GM12878 (cell line): Measurements from ENCODE around the gene RYK. TPM values are rescaled to one million over a fixed set of nuclear protein-coding genes. Genes with fewer than 3 reads are reported as not detected.

Experiments
- ATAC-seq: fragments of 200-7000 bp; cut with Tn5 transposase; 3 replicates; pipeline ENCODE4 v1.9.1; 2020; ENCODE audit warnings: mild to moderate bottlenecking, moderate library complexity
- BruUV-seq: library from RNA; stranded (reverse); fragments of 400-500 nt; replicated peaks from 2 replicates; lab custom pipeline; 2021; lab: Mats Ljungman, UMichigan
- CTCF ChIA-PET: fragments of 300-600 bp; sonication (Branson Sonifier 250); formaldehyde crosslinking; extraction: SDS; loops from one replicate; lab custom pipeline; 2021; ENCODE audit warnings: inconsistent platforms; lab: Yijun Ruan, JAX
- POLR2A ChIA-PET: fragments of 350-600 bp; formaldehyde crosslinking; extraction: SDS; loops from one replicate; lab custom pipeline; 2021; ENCODE audit warnings: inconsistent platforms; lab: Charles Lee
- RAD21 ChIA-PET: fragments of 300-600 bp; sonication (Branson Sonifier 250); formaldehyde crosslinking; loops from one replicate; lab custom pipeline; 2023; ENCODE audit warnings: antibody characterized with exemption; ENCODE audit not compliant: unreplicated experiment; lab: Charles Lee
- SMC1A ChIA-PET: fragments of 300-600 bp; sonication (Branson Sonifier 250); formaldehyde crosslinking; loops from one replicate; lab custom pipeline; 2023; ENCODE audit not compliant: unreplicated experiment, uncharacterized antibody; lab: Charles Lee
- DNase-seq: peaks from one replicate; pipeline ENCODE4 v3.0.0-alpha.2; 2011; ENCODE audit warnings: low read depth, low spot score
- FAIRE-seq: peaks from 3 replicates; lab custom pipeline; 2011; peaks lifted over from hg19 to GRCh38; lab: Jason Lieb, UNC
- H2AFZ ChIP-seq: 2 replicates; pipeline ENCODE4 v1.6.0; 2011; ENCODE audit warnings: low read depth, low read length, control low read depth; ENCODE audit not compliant: control insufficient read depth
- H3K27ac ChIP-seq: 2 replicates; pipeline ENCODE4 v1.5.1; 2011; ENCODE audit warnings: control low read depth; ENCODE audit not compliant: control insufficient read depth, insufficient read depth
- H3K27me3 ChIP-seq, 2 experiments: replicated peaks in 1 of 2; 2 replicates each; pipeline versions ENCODE4 v1.6.0 to v1.6.1; 2011; ENCODE audit warnings: low read length in 1 of 2; ENCODE audit not compliant: control insufficient read depth in 2 of 2, insufficient read depth in 2 of 2
- H3K36me3 ChIP-seq, 2 experiments: 2 replicates each; pipeline ENCODE4 v1.5.1; 2011; ENCODE audit warnings: low read length in 1 of 2; ENCODE audit not compliant: control insufficient read depth in 2 of 2, insufficient read depth in 2 of 2
- H3K4me1 ChIP-seq: 2 replicates; pipeline ENCODE4 v1.6.1; 2011; ENCODE audit warnings: mild to moderate bottlenecking, low read length, moderate library complexity, mixed read lengths; ENCODE audit not compliant: control insufficient read depth, insufficient read depth
- H3K4me2 ChIP-seq: 2 replicates; pipeline ENCODE4 v1.6.0; 2011; ENCODE audit warnings: control low read depth; ENCODE audit not compliant: control insufficient read depth, insufficient read depth
- H3K4me3 ChIP-seq: fragments of 200-600 bp; sonication (generic); 2 replicates; pipeline ENCODE4 v1.5.1; 2016
- H3K79me2 ChIP-seq: 2 replicates; pipeline ENCODE4 v1.6.0; 2011; ENCODE audit warnings: low read length; ENCODE audit not compliant: control insufficient read depth, insufficient read depth
- H3K9ac ChIP-seq: 2 replicates; pipeline ENCODE4 v1.8.0; 2011; ENCODE audit warnings: low read length, control low read depth, mixed read lengths; ENCODE audit not compliant: control insufficient read depth, insufficient read depth
- H3K9me3 ChIP-seq: replicated peaks from 3 replicates; pipeline ENCODE4 v1.5.1; 2011; ENCODE audit warnings: mild to moderate bottlenecking, low read length; ENCODE audit not compliant: control insufficient read depth, insufficient read depth
- H4K20me1 ChIP-seq: 2 replicates; pipeline ENCODE4 v1.6.0; 2011; ENCODE audit not compliant: control insufficient read depth, insufficient read depth
- ASH2L ChIP-seq: fragments of 300-600, 200-600 bp; sonication (generic); IDR thresholded peaks from 2 replicates; pipeline ENCODE4 v1.6.1; 2017; ENCODE audit warnings: low read depth, mild to moderate bottlenecking, borderline replicate concordance
- DPF2 ChIP-seq: fragments of 450-650 bp; IDR thresholded peaks from 2 replicates; pipeline ENCODE4 v1.6.1; 2017; ENCODE audit warnings: mild to moderate bottlenecking
- EGR1 ChIP-seq, 2 experiments: IDR thresholded peaks; 1 replicate in 1 of 2; 2 replicates in 1 of 2; pipeline ENCODE4 v1.6.1; 2011 to 2012; ENCODE audit warnings: low read depth in 2 of 2, low read length in 2 of 2, borderline replicate concordance in 1 of 2, mild to moderate bottlenecking in 1 of 2, moderate library complexity in 1 of 2
- JUND ChIP-seq: IDR thresholded peaks from 2 replicates; pipeline ENCODE4 v1.6.1; 2012; ENCODE audit warnings: low read depth, mild to moderate bottlenecking, low read length, improper control_type of control experiment, moderate library complexity
- LARP7 ChIP-seq: fragments of 450-650 bp; IDR thresholded peaks from 2 replicates; pipeline ENCODE4 v1.6.1; 2017; ENCODE audit warnings: mild to moderate bottlenecking
- NR2C1 ChIP-seq: fragments of 450-650 bp; IDR thresholded peaks from 2 replicates; pipeline ENCODE4 v1.6.1; 2017; ENCODE audit warnings: antibody characterized with exemption, mild to moderate bottlenecking, moderate library complexity
- NR2C2 ChIP-seq: IDR thresholded peaks from 2 replicates; pipeline ENCODE4 v1.6.1; 2011; ENCODE audit warnings: borderline replicate concordance, low read depth; ENCODE audit not compliant: control insufficient read depth, insufficient read length
- RUNX3 ChIP-seq: IDR thresholded peaks from 2 replicates; pipeline ENCODE4 v1.6.1; 2012; ENCODE audit warnings: low read length, inconsistent platforms
- SMARCA5 ChIP-seq: fragments of 450-650 bp; IDR thresholded peaks from 2 replicates; pipeline ENCODE4 v1.6.1; 2017; ENCODE audit warnings: mild to moderate bottlenecking
- STAT1 ChIP-seq: fragments of 450-650 bp; conservative IDR thresholded peaks from 2 replicates; pipeline ENCODE4 v1.6.1; 2014; ENCODE audit warnings: antibody characterized with exemption, mild to moderate bottlenecking
- SUZ12 ChIP-seq: fragments of 200-600 bp; sonication (generic); IDR thresholded peaks from one replicate; pipeline ENCODE4 v1.6.1; 2018; ENCODE audit warnings: antibody characterized with exemption, mild to moderate bottlenecking; ENCODE audit not compliant: unreplicated experiment
- ZNF24 ChIP-seq: fragments of 450-650 bp; IDR thresholded peaks from 2 replicates; pipeline ENCODE4 v1.6.1; 2017; ENCODE audit warnings: antibody characterized with exemption, mild to moderate bottlenecking
- ZZZ3 ChIP-seq: IDR thresholded peaks from 2 replicates; pipeline ENCODE4 v1.6.1; 2011; ENCODE audit warnings: low read depth; ENCODE audit not compliant: control insufficient read depth, insufficient read length
- WGBS: methylation state at CpG from one replicate; pipeline ENCODE4 v1.1.6; 2016; ENCODE audit warnings: low lambda C conversion rate; ENCODE audit not compliant: insufficient replicate concordance, insufficient coverage; ENCODE audit errors: missing lambda C conversion rate; 5-methylcytosine and 5-hydroxymethylcytosine counted together
- in situ Hi-C: fragments of 300-500 bp; cut with MboI; formaldehyde crosslinking; loops from 9 replicates; pipeline ENCODE4 v1.14.3; 2018; ENCODE audit warnings: mixed read lengths
- intact Hi-C: fragments of 100-400 bp; cut with micrococcal nuclease; formaldehyde crosslinking; loops from one replicate; pipeline ENCODE4 v1.14.2; 2022; ENCODE audit not compliant: unreplicated experiment
- polyA plus RNA-seq, 11 experiments: library from polyadenylated mRNA; depleted of rRNA in 4 of 11; unstranded in 6 of 11; stranded (reverse) in 5 of 11; fragments of >200 nt; fragmentation: Nextera tagmentation in 4 of 11; fragmentation: Illumina TruSeq in 1 of 11; extraction: Ambion mirVana in 4 of 11; extraction: Trizol in 1 of 11; gene quantifications; 1 replicate in 1 of 11; 2 replicates in 10 of 11; pipeline versions ENCODE4 v1.2.1 to v1.2.3, GENCODE V29; 2011 to 2016; ENCODE audit warnings: inconsistent platforms in 2 of 11, missing spikeins in 2 of 11, low read depth in 1 of 11
- total RNA-seq, 4 experiments: library from RNA; depleted of rRNA in 3 of 4; stranded (reverse); fragments of >200 nt in 3 of 4; fragmentation: Illumina TruSeq in 1 of 4; extraction: Trizol in 1 of 4; gene quantifications; 2 replicates each; pipeline versions ENCODE4 v1.2.1 to v1.2.3, GENCODE V29; 2013 to 2021
- TF ChIP-seq, protein P1 (sequence below): fragments of 450-650 bp; conservative IDR thresholded peaks from 2 replicates; pipeline ENCODE4 v1.6.1; 2017; ENCODE audit warnings: mild to moderate bottlenecking, moderate library complexity

Gene RYK
- total and polyA plus RNA-seq, 10 of the 15 experiments (the other 5 are each of a cell fraction or from before 2014, with no cell fraction given): 2.0 to 25.1 (median 11.1) TPM

DNA sequence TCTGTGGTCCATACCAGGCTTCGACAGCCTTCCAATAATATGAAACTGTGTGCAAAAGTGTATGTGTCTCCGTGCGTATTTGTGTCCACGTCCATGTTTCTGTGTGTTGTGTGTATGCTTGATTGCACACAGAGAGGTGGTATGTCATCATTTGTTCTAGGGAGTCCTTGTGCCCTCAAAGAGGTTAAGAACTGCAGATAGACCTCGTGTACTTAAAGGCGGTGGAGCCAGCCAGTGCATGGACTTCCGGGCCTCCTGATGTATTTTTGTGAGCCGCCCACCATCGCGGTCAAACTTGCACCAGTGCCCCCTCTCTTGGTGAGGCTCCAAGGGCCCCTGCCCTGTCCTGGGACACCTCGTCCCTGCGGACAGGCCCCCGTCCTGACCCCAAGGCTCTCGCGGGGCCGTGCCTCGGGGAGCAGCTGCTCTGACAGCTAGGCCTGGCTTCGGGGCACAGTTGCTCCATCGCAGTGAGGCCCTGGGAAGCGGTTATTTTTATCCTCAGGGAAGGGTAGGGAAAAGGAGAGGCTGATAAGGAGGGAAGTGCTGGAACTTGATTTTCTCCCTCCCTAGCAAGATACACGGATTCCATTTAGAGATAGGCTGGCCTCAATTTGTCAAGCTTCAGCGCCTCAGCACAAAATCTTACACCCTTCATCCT lies 1.2 kb upstream of the RYK start:
- CTCF ChIA-PET: no interaction called here
- Histone ChIP-seq H2AFZ (no peak overlapping the region), H3K27ac (no peak overlapping the region), H3K79me2 (peaks cover 3% of the 10 kb centered on the region), H4K20me1 (no peaks in the 10 kb centered on the region), H3K27me3 (no peaks in the 10 kb centered on the region), H3K4me1 (peaks cover 9% of the 10 kb centered on the region), H3K4me2 (no peak overlapping the region), H3K36me3 (no peaks in the 10 kb centered on the region), H3K9ac (no peak overlapping the region), H3K9me3 (no peaks in the 10 kb centered on the region), H3K4me3 (no peak overlapping the region)
- no peak for TF ChIP-seq NR2C2
- no peak for TF ChIP-seq ZZZ3
- TF ChIP-seq STAT1: no peak
- no peak for TF ChIP-seq ASH2L
- RAD21 ChIA-PET: no interaction called here
- POLR2A ChIA-PET: no interaction called here
- no TSS peak for BruUV-seq
- FAIRE-seq (no peak), DNase-seq (no peak), ATAC-seq (no peak)
- 92% methylated on average over 21 of the region's 22 CpGs for WGBS
- in situ Hi-C loops (no loop called here), intact Hi-C loops (loop anchor here (5.0 kb wide), 1 partner anchor 40 kb away; no protein-coding TSS in a partner anchor)
- SMC1A ChIA-PET: no interaction called here

DNA sequence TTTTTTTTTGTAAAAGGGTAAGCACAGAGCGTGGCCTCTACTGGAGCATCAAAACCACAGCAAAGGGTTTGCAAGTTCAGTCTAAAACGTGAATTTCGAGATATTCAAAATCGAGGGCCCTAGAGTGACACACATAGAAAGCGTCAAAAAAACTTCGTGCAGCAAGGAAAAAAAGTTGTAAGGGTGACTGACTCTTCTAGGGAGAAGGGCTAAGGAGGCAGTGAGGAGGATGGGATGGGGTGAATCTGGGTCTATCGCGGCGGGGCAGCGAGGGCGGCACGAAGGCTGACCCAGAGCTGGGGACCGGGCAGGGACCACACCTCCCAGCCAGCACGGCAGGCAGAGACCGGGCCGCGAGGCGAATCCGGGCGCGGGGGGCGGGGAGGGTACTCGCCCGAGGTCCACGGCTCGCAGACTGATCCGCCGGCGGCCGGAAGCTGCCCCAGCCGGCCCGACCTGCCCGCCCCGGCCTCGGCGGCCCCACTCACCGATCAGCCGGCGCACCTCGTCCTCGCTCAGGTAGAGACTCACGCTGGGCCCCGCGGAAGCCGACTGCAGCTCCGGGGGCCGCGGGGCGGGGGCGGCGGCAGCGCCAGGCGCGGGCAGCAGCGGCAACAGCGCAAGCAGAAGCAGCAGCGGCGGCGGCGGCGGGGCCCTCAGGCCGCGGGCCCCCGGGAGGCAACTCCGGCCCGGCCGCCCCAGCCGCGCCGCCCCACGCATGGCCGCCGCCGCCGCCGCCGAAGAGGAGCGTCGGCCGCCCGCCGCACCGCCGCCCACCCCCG lies 533 bp downstream of the RYK start:
- H3K27ac ChIP-seq: no peak overlapping the region
- CTCF ChIA-PET: interaction anchor here (0.8 to 3.8 kb wide), 3 partner anchors 13 to 38 kb away, joined by 3 to 13 read pairs (median 3); no protein-coding TSS in a partner anchor
- TF ChIP-seq DPF2 (peak; percentile 42; the same call in 1 of the 2 replicates), LARP7 (peak; percentile 72; the same call in 1 of the 2 replicates), JUND (no peak), RUNX3 (peak; percentile 79), ZNF24 (0 out of 2 replicates have a peak, but pooled peaks have one; percentile 13), NR2C1 (no peak), SUZ12 (no peak), EGR1 (IDR thresholded peaks at IDR 0.05; ENCODE audit: borderline replicate concordance in 1 of 2, low read depth in 2 of 2, low read length in 2 of 2) (peak in 1 of 2 experiments; percentile 53; a peak in 1 of 3 replicates), SMARCA5 (0 out of 2 replicates have a peak, but pooled peaks have one; percentile 44)
- TF ChIP-seq, protein P1, sequence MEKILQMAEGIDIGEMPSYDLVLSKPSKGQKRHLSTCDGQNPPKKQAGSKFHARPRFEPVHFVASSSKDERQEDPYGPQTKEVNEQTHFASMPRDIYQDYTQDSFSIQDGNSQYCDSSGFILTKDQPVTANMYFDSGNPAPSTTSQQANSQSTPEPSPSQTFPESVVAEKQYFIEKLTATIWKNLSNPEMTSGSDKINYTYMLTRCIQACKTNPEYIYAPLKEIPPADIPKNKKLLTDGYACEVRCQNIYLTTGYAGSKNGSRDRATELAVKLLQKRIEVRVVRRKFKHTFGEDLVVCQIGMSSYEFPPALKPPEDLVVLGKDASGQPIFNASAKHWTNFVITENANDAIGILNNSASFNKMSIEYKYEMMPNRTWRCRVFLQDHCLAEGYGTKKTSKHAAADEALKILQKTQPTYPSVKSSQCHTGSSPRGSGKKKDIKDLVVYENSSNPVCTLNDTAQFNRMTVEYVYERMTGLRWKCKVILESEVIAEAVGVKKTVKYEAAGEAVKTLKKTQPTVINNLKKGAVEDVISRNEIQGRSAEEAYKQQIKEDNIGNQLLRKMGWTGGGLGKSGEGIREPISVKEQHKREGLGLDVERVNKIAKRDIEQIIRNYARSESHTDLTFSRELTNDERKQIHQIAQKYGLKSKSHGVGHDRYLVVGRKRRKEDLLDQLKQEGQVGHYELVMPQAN: peak; percentile 60; the same call in 1 of the 2 replicates

More for the DNA sequence above, 533 bp downstream of the RYK start:
- Histone ChIP-seq H3K9me3 (no peaks in the 10 kb centered on the region), H3K4me2 (peak overlapping the region; percentile 93), H3K27me3 (no peaks in the 10 kb centered on the region), H3K36me3 (no peaks in the 10 kb centered on the region), H4K20me1 (no peaks in the 10 kb centered on the region), H3K79me2 (peaks cover 3% of the 10 kb centered on the region), H3K9ac (peak overlapping the region; percentile 43), H3K4me3 (peak overlapping the region; percentile 71), H3K4me1 (peaks cover 9% of the 10 kb centered on the region), H2AFZ (peak overlapping the region; percentile 59)
- ChIA-PET POLR2A (interaction anchor here (0.7 to 1.5 kb wide), 4 partner anchors 12 to 25 kb away, joined by 3 to 5 read pairs (median 4); no protein-coding TSS in a partner anchor), SMC1A (interaction anchor here (1.2 to 1.4 kb wide), 3 partner anchors 10 to 24 kb away, joined by 3 to 4 read pairs (median 3); no protein-coding TSS in a partner anchor), RAD21 (interaction anchor here (1.4 kb wide), 1 partner anchor 26 kb away, joined by 3 read pairs; no protein-coding TSS in a partner anchor)
- peak; percentile 73 for ATAC-seq
- intact Hi-C loops: loop anchor here (5.0 kb wide), 1 partner anchor 42 kb away; no protein-coding TSS in a partner anchor
- in situ Hi-C loops: no loop called here
- BruUV-seq: no TSS peak
- no peak for FAIRE-seq
- 0% methylated on average over 40 of the region's 85 CpGs for WGBS
- DNase-seq: no peak
